ENCODE measurements around the gene SPTB.

DNA sequence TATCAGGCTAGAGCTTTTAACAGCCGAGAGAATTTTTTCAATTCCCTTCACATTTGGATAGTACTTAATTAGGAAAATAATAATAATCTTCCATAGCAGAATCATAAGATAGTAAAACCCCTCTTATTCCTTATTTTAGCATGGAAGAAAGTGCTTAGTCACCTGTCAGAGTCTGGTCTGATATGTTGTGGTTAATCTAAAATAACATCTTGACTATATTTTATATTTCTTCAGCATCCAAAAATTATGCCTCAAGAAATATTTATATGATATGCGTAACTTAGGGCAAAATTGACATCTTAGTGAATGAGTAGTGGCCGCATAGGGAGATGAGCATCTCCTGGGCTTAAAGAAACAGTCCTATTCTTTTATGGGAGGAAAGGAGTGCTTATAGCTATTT lies 47.3 kb upstream of the SPTB start:
- TF ChIP-seq, protein P1, sequence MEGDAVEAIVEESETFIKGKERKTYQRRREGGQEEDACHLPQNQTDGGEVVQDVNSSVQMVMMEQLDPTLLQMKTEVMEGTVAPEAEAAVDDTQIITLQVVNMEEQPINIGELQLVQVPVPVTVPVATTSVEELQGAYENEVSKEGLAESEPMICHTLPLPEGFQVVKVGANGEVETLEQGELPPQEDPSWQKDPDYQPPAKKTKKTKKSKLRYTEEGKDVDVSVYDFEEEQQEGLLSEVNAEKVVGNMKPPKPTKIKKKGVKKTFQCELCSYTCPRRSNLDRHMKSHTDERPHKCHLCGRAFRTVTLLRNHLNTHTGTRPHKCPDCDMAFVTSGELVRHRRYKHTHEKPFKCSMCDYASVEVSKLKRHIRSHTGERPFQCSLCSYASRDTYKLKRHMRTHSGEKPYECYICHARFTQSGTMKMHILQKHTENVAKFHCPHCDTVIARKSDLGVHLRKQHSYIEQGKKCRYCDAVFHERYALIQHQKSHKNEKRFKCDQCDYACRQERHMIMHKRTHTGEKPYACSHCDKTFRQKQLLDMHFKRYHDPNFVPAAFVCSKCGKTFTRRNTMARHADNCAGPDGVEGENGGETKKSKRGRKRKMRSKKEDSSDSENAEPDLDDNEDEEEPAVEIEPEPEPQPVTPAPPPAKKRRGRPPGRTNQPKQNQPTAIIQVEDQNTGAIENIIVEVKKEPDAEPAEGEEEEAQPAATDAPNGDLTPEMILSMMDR (conservative IDR thresholded peaks at IDR 0.05; ENCODE audit: low read depth, low read length) = no peak
- no peak for TF ChIP-seq EZH2 (IDR thresholded peaks at IDR 0.05; ENCODE audit: low read length, unreplicated experiment)

Data from PC-3 (cell line).